Gastrocnemius medialis (tissue), 4 donors: ENCODE data around the gene TFB2M. TPM values are rescaled to one million over a fixed set of nuclear protein-coding genes. Genes with fewer than 3 reads are reported as not detected.

ENCODE experiments used
- ATAC-seq, 2 donors: fragments of 150-250 bp; one replicate each; pipeline ENCODE4 v1.9.1; 2016
- DNase-seq, 2 donors: peaks; one replicate each; pipeline ENCODE4 v3.0.0-alpha.2; 2019
- H3K27ac ChIP-seq, 4 donors: fragments of 200-600 bp; sonication (generic); 1 replicate in 1 of 4; 2 replicates in 3 of 4; pipeline ENCODE4 v1.5.1; 2016 to 2018; ENCODE audit warnings: mild to moderate bottlenecking in 2 of 4, moderate library complexity in 1 of 4
- H3K27me3 ChIP-seq, 3 donors: fragments of 200-600 bp; sonication (generic) in 2 of 3; 1 replicate in 1 of 3; 2 replicates in 2 of 3; pipeline versions ENCODE4 v1.5.1 to v1.6.0; 2016 to 2019; ENCODE audit warnings: mild to moderate bottlenecking in 1 of 3, moderate library complexity in 1 of 3
- H3K36me3 ChIP-seq, 2 donors: fragments of 200-600 bp; sonication (generic) in 1 of 2; one replicate each; pipeline ENCODE4 v1.5.1; 2017 to 2018
- H3K4me1 ChIP-seq, 2 donors: fragments of 200-600 bp; sonication (generic) in 1 of 2; one replicate each; pipeline ENCODE4 v1.5.1; 2016 to 2017; ENCODE audit warnings: mild to moderate bottlenecking in 2 of 2
- H3K4me3 ChIP-seq, 4 donors: fragments of 200-600 bp; sonication (generic) in 3 of 4; 1 replicate in 1 of 4; 2 replicates in 3 of 4; pipeline ENCODE4 v1.5.1; 2016 to 2019; ENCODE audit warnings: mild to moderate bottlenecking in 2 of 4
- H3K9me3 ChIP-seq, 3 donors: fragments of 200-600 bp; sonication (generic) in 2 of 3; 1 replicate in 1 of 3; 2 replicates in 2 of 3; pipeline ENCODE4 v1.5.1; 2016 to 2019
- CTCF ChIP-seq, 5 experiments: fragments of 450-650 bp in 3 of 5; fragments of 200-600 bp in 2 of 5; sonication (generic) in 2 of 5; IDR thresholded peaks in 4 of 5; conservative IDR thresholded peaks in 1 of 5; 1 replicate in 4 of 5; 2 replicates in 1 of 5; pipeline ENCODE4 v1.5.1; 2016 to 2019; ENCODE audit warnings: antibody characterized with exemption in 5 of 5, mild to moderate bottlenecking in 3 of 5, moderate library complexity in 3 of 5
- POLR2A ChIP-seq, 2 donors: fragments of 450-650 bp; IDR thresholded peaks; one replicate each; pipeline ENCODE4 v1.6.1; 2017; ENCODE audit warnings: antibody characterized with exemption in 2 of 2, mild to moderate bottlenecking in 2 of 2, moderate library complexity in 2 of 2
- in situ Hi-C, 4 donors: fragments of 200-750 bp; cut with MboI; loops; one replicate each; pipeline versions ENCODE4 v1.15.0 to v1.8.0; 2017; ENCODE audit warnings: low sequenced_read_pairs in 4 of 4
- intact Hi-C: fragments of 100-400 bp; cut with DNase I; formaldehyde crosslinking; loops from one replicate; pipeline ENCODE4 v1.15.1; 2023; ENCODE audit warnings: low total_unique reads
- total RNA-seq, 4 donors: library from RNA; depleted of rRNA; stranded (reverse); fragments of >200 nt; gene quantifications; one replicate each; pipeline versions ENCODE4 v1.1.0 to v1.2.3, GENCODE V29; 2016

TFB2M gene
- total RNA-seq, 4 donors from 2014 or later: 18.9 to 33.1 (median 21.2) TPM

GRCh38 chr1:246513619-246514343 is 52.3 kb downstream of the TFB2M start:
- no peak for ATAC-seq
- Histone ChIP-seq H3K27me3 (no peaks in the 10 kb centered on the region), H3K36me3 (no peaks in the 10 kb centered on the region), H3K9me3 (peaks cover 0 to 13% (median 4%) of the 10 kb centered on the region in 3 donors), H3K27ac (no peak overlapping the region), H3K4me3 (no peak overlapping the region), H3K4me1 (no peaks in the 10 kb centered on the region)
- TF ChIP-seq CTCF (IDR thresholded peaks at IDR 0.05 in 4 of 5, conservative IDR thresholded peaks at IDR 0.05 in 1 of 5): no peak
- TF ChIP-seq POLR2A (IDR thresholded peaks at IDR 0.05): no peak
- intact Hi-C loops: no loop called here
- DNase-seq: no peak
- in situ Hi-C loops: no loop called here

GRCh38 chr1:246513041-246513440 is 53.0 kb downstream of the TFB2M start:
- ATAC-seq (no peak), DNase-seq (no peak)
- Histone ChIP-seq H3K4me1 (no peaks in the 10 kb centered on the region), H3K27me3 (no peaks in the 10 kb centered on the region), H3K27ac (no peak overlapping the region), H3K4me3 (no peak overlapping the region), H3K36me3 (no peaks in the 10 kb centered on the region), H3K9me3 (peaks cover 0 to 13% (median 4%) of the 10 kb centered on the region in 3 donors)
- TF ChIP-seq CTCF (IDR thresholded peaks at IDR 0.05 in 4 of 5, conservative IDR thresholded peaks at IDR 0.05 in 1 of 5) (no peak), POLR2A (IDR thresholded peaks at IDR 0.05) (no peak)
- in situ Hi-C loops (no loop called here), intact Hi-C loops (no loop called here)

- no peaks in the 10 kb centered on the region for H3K4me1 ChIP-seq
- ATAC-seq (no peak), DNase-seq (no peak)
- in situ Hi-C loops (no loop called here), intact Hi-C loops (no loop called here)
- no peaks in the 10 kb centered on the region for H3K36me3 ChIP-seq
- no peaks in the 10 kb centered on the region for H3K27me3 ChIP-seq
- no peak for TF ChIP-seq CTCF (IDR thresholded peaks at IDR 0.05 in 4 of 5, conservative IDR thresholded peaks at IDR 0.05 in 1 of 5)
- no peak for TF ChIP-seq POLR2A (IDR thresholded peaks at IDR 0.05)
- H3K27ac ChIP-seq: no peak overlapping the region
- peaks cover 0 to 13% (median 4%) of the 10 kb centered on the region in 3 donors for H3K9me3 ChIP-seq
- no peak overlapping the region for H3K4me3 ChIP-seq
These were observed 53.4 kb downstream of the TFB2M start for GRCh38 chr1:246512635-246513034.

GRCh38 chr1:246512230-246512629 is 53.8 kb downstream of the TFB2M start:
- in situ Hi-C loops: no loop called here
- no peak for DNase-seq
- Histone ChIP-seq H3K4me3 (no peak overlapping the region), H3K36me3 (no peaks in the 10 kb centered on the region), H3K4me1 (no peaks in the 10 kb centered on the region), H3K9me3 (peaks cover 0 to 13% (median 4%) of the 10 kb centered on the region in 3 donors), H3K27me3 (no peaks in the 10 kb centered on the region), H3K27ac (no peak overlapping the region)
- no peak for TF ChIP-seq CTCF (IDR thresholded peaks at IDR 0.05 in 4 of 5, conservative IDR thresholded peaks at IDR 0.05 in 1 of 5)
- no peak for TF ChIP-seq POLR2A (IDR thresholded peaks at IDR 0.05)
- ATAC-seq: no peak
- intact Hi-C loops: no loop called here
